ENCODE measurements around the gene SEC23A.

The SEC23A gene

GRCh38 chr14:38992067-38992844, 110.8 kb downstream of the SEC23A start:
- DNase-seq: no peak

- no peak for DNase-seq
These were observed 111.7 kb downstream of the SEC23A start for GRCh38 chr14:38991299-38991698.

GRCh38 chr14:38989922-38990546, 113.0 kb downstream of the SEC23A start:
- no peak for DNase-seq

DNA sequence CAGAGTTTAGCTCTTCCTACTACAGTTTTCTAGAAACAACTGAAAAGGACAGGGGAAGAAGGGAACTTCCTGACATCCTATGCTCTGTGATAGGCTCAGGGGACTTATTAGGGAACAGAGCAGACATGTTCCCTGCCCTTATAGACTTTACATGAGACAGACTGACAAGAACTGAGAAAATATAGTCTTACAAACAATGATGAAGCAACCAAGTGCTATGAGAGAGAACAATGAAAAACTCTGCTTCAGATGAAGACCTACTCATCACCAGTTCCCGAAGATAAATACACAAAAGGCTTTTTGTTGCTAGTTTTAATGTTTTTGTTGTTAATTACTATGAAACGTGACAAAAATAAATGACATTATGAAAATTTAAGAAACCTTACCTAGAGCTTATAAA, 115.3 kb downstream of the SEC23A start:
- no peak for DNase-seq

- peak in 4 of 56 donors; percentile 7 to 42 (median 14) for DNase-seq
These were observed 120.2 kb downstream of the SEC23A start for GRCh38 chr14:38982837-38983236.

DNA sequence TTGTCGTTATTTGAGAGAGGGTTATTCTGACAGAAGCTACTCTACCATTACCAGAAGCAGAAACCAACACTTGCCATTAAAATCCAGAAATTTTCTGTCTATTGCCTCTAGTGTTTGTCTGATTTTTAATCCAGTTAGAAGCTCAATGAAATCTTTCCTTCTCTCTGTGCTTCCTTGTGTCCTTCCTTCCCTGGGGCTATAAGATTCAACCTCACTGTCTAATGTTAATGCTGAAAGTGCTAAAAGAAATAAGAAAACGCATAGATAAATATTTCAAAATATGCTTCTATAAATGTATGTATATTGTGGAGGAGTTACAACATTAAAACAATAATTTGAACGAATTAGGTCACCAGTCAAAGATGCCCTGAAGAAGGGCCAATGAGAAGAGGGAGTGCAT, 120.8 kb downstream of the SEC23A start:
- no peak for DNase-seq
